Prostate gland (tissue), 2 donors: ENCODE measurements around the gene TMEM204. TPM values are rescaled to one million over a fixed set of nuclear protein-coding genes. Genes with fewer than 3 reads are reported as not detected.

Experiments
- DNase-seq: peaks from one replicate; pipeline ENCODE4 v3.0.0-alpha.2; 2019; ENCODE audit warnings: low spot score
- H3K27ac ChIP-seq, 2 donors: fragments of 200-600 bp; sonication (generic); 2 replicates each; pipeline ENCODE4 v1.5.1; 2017 to 2019
- H3K27me3 ChIP-seq: fragments of 200-600 bp; sonication (generic); replicated peaks from 2 replicates; pipeline ENCODE4 v1.5.1; 2019; ENCODE audit not compliant: insufficient read depth
- H3K36me3 ChIP-seq, 2 donors: fragments of 200-600 bp; sonication (generic); 1 replicate in 1 of 2; 2 replicates in 1 of 2; pipeline versions ENCODE4 v1.5.1 to v1.8.1; 2017 to 2019
- H3K4me1 ChIP-seq: fragments of 200-600 bp; sonication (generic); replicated peaks from 2 replicates; pipeline ENCODE4 v1.5.1; 2019
- H3K4me3 ChIP-seq, 2 donors: fragments of 200-600 bp; sonication (generic); 2 replicates each; pipeline ENCODE4 v1.5.1; 2017 to 2019
- H3K9me3 ChIP-seq: fragments of 200-600 bp; sonication (generic); 2 replicates; pipeline ENCODE4 v1.5.1; 2017
- POLR2A ChIP-seq: fragments of 450-650 bp; IDR thresholded peaks from one replicate; pipeline ENCODE4 v1.6.1; 2016; ENCODE audit warnings: antibody characterized with exemption, mild to moderate bottlenecking
- POLR2AphosphoS5 ChIP-seq: sonication (generic); formaldehyde crosslinking; IDR thresholded peaks from one replicate; pipeline ENCODE4 v1.6.1; 2017; ENCODE audit warnings: antibody characterized with exemption
- WGBS: methylation state at CpG from one replicate; pipeline ENCODE4 v1.1.5; 2018; 5-methylcytosine and 5-hydroxymethylcytosine counted together
- intact Hi-C: fragments of 100-400 bp; cut with DNase I; formaldehyde crosslinking; loops from one replicate; pipeline ENCODE4 v1.14.2; 2022
- total RNA-seq, 2 donors: library from RNA; depleted of rRNA; stranded (reverse); fragments of >200 nt; gene quantifications; one replicate each; pipeline ENCODE4 v1.1.0, GENCODE V29; 2016
- TF ChIP-seq, protein P1 (sequence below), 4 experiments: fragments of 200-600 bp in 2 of 4; fragments of 450-650 bp in 2 of 4; sonication (generic) in 2 of 4; IDR thresholded peaks; 1 replicate in 3 of 4; 2 replicates in 1 of 4; pipeline ENCODE4 v1.5.1; 2016 to 2019; ENCODE audit warnings: antibody characterized with exemption in 4 of 4, mild to moderate bottlenecking in 2 of 4, moderate library complexity in 2 of 4

The TMEM204 gene
- total RNA-seq, 2 donors from 2014 or later = 20.7 to 33.9 TPM

DNA sequence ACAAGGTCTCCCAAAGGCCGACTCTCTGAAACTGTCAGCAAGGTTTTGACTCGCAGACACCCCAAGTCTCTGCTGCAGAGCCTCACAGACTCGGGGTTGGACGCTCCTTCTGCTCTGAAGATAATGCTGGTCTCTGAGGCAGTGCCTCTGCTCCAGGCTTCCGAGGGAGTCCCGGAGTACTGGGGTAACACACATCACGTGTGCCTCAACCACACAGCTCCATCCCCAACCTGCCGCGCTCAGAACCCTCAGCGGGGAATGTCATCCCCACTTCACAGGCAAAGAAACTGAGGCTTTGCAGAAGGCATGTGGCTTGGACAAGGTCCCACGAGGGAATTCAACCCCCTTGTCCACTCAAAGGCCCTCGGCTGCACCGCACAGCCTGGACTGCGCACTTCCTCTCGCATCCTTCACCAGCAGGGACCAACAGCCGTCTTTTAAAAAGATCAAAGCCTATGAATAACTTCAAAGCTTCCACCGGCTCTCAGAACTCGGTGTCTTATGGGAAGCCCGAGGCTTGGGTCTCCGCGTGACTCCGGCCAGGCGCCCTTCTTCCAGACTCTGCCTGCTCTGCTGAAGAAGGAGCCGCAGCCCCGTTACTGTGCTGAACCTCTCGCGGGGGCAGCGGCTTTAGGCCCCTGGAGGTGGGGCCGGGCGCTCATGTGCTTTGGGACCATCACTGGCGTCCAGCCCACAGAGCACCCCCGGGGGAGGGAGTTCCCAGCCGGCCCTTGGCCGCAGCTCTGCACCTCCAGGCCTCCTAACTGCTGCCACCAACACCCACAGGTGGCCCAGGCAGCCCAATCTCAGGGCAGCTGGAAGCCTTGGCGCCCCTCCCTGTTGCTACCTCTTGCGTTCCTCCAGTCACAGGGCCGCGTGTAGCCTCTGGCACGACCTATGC, 2.2 kb downstream of the TMEM204 start:
- WGBS = 62% methylated on average over 31 of the region's 39 CpGs
- TF ChIP-seq, protein P1, sequence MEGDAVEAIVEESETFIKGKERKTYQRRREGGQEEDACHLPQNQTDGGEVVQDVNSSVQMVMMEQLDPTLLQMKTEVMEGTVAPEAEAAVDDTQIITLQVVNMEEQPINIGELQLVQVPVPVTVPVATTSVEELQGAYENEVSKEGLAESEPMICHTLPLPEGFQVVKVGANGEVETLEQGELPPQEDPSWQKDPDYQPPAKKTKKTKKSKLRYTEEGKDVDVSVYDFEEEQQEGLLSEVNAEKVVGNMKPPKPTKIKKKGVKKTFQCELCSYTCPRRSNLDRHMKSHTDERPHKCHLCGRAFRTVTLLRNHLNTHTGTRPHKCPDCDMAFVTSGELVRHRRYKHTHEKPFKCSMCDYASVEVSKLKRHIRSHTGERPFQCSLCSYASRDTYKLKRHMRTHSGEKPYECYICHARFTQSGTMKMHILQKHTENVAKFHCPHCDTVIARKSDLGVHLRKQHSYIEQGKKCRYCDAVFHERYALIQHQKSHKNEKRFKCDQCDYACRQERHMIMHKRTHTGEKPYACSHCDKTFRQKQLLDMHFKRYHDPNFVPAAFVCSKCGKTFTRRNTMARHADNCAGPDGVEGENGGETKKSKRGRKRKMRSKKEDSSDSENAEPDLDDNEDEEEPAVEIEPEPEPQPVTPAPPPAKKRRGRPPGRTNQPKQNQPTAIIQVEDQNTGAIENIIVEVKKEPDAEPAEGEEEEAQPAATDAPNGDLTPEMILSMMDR (IDR thresholded peaks at IDR 0.05) = no peak
- TF ChIP-seq POLR2A (no peak), POLR2AphosphoS5 (no peak)
- intact Hi-C loops = no loop called here
- Histone ChIP-seq H3K4me1 (no peaks in the 10 kb centered on the region), H3K4me3 (peak overlapping the region; percentile 36 to 39), H3K9me3 (no peaks in the 10 kb centered on the region), H3K27ac (peak overlapping the region; percentile 81 to 87), H3K27me3 (no peaks in the 10 kb centered on the region), H3K36me3 (peaks cover 0 to 6% of the 10 kb centered on the region in 2 donors)
- DNase-seq = no peak

DNA sequence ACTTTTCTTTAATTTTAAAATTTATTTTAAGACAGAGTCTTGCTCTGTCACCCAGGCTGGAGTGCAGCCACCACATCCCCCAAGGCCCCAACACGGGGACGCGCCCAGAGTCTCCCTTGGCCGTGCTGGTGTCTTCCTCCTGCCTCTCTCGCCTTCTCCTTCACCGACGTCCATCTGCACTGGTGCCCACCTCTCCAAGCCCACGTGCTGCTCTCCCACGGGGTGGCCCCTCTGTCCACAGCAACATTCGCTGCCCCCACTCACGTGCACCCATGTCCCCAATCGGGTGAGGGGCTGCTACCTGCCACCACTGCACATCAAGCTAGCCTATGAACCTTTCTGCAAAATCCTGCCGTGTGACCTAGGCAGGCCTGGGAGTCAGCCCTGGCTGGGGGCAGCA, 3.1 kb downstream of the TMEM204 start:
- Histone ChIP-seq H3K9me3 (no peaks in the 10 kb centered on the region), H3K27me3 (no peaks in the 10 kb centered on the region), H3K4me3 (peak overlapping the region in 1 of 2 donors; percentile 36), H3K27ac (peak overlapping the region; percentile 81 to 87), H3K4me1 (no peaks in the 10 kb centered on the region), H3K36me3 (peaks cover 0 to 6% of the 10 kb centered on the region in 2 donors)
- no peak for DNase-seq
- WGBS = 77% methylated on average over 13 of the region's 13 CpGs
- intact Hi-C loops = no loop called here
- TF ChIP-seq POLR2AphosphoS5 (no peak), POLR2A (no peak)
- TF ChIP-seq, protein P1 (IDR thresholded peaks at IDR 0.05) = no peak

DNA sequence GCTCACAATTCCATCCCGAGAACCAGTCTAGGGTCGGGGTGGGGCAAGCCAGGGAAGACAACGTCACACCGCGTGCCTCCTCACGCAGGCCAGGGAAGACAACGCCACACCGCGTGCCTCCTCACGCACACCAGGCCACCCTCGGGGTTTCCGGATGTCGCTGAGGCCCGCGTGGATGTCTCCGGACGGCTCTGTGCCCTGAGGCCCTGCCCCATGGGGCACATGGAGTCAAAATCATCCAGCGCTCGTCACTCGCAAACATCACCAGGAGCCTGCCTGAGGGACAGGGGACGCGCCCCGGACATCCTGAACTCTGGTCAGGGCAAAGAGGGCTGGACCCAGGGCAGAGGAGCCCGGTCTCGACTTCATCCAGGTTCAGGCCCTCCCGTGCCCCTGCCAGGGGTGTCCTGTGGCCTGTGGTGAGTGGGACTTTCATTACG, 3.7 kb downstream of the TMEM204 start:
- Histone ChIP-seq H3K4me1 (no peaks in the 10 kb centered on the region), H3K9me3 (no peaks in the 10 kb centered on the region), H3K36me3 (peaks cover 0 to 6% of the 10 kb centered on the region in 2 donors), H3K27ac (peak overlapping the region in 1 of 2 donors; percentile 87), H3K27me3 (no peaks in the 10 kb centered on the region), H3K4me3 (peak overlapping the region in 1 of 2 donors; percentile 9)
- no peak for DNase-seq
- TF ChIP-seq POLR2AphosphoS5 = no peak
- TF ChIP-seq POLR2A = no peak
- TF ChIP-seq, protein P1 (IDR thresholded peaks at IDR 0.05) = no peak
- intact Hi-C loops = no loop called here
- 67% methylated on average over 27 of the region's 27 CpGs for WGBS

DNA sequence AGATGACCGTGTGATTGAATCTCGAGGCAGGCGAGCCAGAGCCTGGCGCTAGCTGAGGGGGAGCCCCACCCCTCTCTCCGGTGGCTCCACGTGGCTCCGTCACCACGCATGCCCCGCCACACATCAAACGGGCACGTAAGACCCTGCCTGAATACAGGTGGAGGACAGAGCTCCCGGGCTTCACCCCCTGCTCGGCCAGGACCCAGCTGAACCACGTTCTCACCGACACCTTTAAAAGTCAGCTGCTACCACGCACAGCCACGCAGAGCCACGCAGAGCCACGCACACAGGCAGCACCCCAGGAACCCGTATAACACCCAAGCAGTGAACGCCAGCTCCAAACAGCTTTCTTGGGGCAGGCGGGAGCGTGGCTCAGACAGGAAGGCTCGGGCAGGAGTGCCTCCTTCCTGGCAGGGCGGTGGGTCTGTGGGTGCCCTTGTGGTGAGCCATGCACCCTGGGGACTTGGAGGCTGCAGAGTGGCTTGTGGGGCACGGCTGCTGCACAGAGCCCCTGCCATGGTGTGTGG, 4.4 kb downstream of the TMEM204 start:
- Histone ChIP-seq H3K27ac (peak overlapping the region in 1 of 2 donors; percentile 31), H3K4me3 (no peak overlapping the region), H3K4me1 (no peaks in the 10 kb centered on the region), H3K9me3 (no peaks in the 10 kb centered on the region), H3K27me3 (no peaks in the 10 kb centered on the region), H3K36me3 (peaks cover 0 to 6% of the 10 kb centered on the region in 2 donors)
- 83% methylated on average over 26 of the region's 26 CpGs for WGBS
- intact Hi-C loops = no loop called here
- no peak for TF ChIP-seq POLR2A
- no peak for TF ChIP-seq POLR2AphosphoS5
- TF ChIP-seq, protein P1 (IDR thresholded peaks at IDR 0.05) = no peak
- DNase-seq = no peak
